NT2/D1 (cell line): ENCODE data around the gene KLF3.

Experiments
- DNase-seq: peaks from one replicate; pipeline ENCODE4 v3.0.0-alpha.2; 2011; ENCODE audit warnings: low read depth, low spot score
- H3K27me3 ChIP-seq: 2 replicates; pipeline ENCODE4 v1.6.0; 2011; ENCODE audit warnings: mild to moderate bottlenecking; ENCODE audit not compliant: insufficient read length, insufficient read depth
- H3K36me3 ChIP-seq: 2 replicates; pipeline ENCODE4 v1.6.1; 2011; ENCODE audit warnings: mild to moderate bottlenecking, low read length, mixed read lengths; ENCODE audit not compliant: insufficient read depth, insufficient read length
- H3K4me1 ChIP-seq: 2 replicates; pipeline ENCODE4 v1.5.1; 2011; ENCODE audit not compliant: insufficient read depth, insufficient read length
- H3K4me3 ChIP-seq: 2 replicates; pipeline ENCODE4 v1.5.1; 2011; ENCODE audit warnings: low read depth; ENCODE audit not compliant: insufficient read length
- H3K9ac ChIP-seq: 2 replicates; pipeline ENCODE4 v1.6.0; 2011; ENCODE audit warnings: low read depth; ENCODE audit not compliant: insufficient read length
- H3K9me3 ChIP-seq: 2 replicates; pipeline ENCODE4 v1.5.1; 2011; ENCODE audit warnings: mild to moderate bottlenecking, low read length; ENCODE audit not compliant: insufficient read depth
- SUZ12 ChIP-seq: IDR thresholded peaks from 2 replicates; pipeline ENCODE4 v1.6.1; 2011; ENCODE audit not compliant: insufficient read length, insufficient read depth; ENCODE audit errors: extremely low read depth
- YY1 ChIP-seq: IDR thresholded peaks from 2 replicates; pipeline ENCODE4 v1.6.1; 2011; ENCODE audit not compliant: insufficient read length, insufficient read depth
- ZNF274 ChIP-seq: IDR thresholded peaks from 2 replicates; pipeline ENCODE4 v1.6.1; 2011; ENCODE audit warnings: mild to moderate bottlenecking, low read depth, low read length

Gene KLF3

GRCh38 chr4:38674258-38675144, 10.5 kb downstream of the KLF3 start:
- Histone ChIP-seq H3K27me3 (no peaks in the 10 kb centered on the region), H3K4me1 (peaks cover 7% of the 10 kb centered on the region), H3K9ac (no peak overlapping the region), H3K4me3 (no peak overlapping the region), H3K36me3 (peaks cover 3% of the 10 kb centered on the region), H3K9me3 (no peaks in the 10 kb centered on the region)
- DNase-seq, result no peak
- TF ChIP-seq SUZ12 (no peak), YY1 (no peak), ZNF274 (no peak)

- Histone ChIP-seq H3K4me3 (no peak overlapping the region), H3K9ac (no peak overlapping the region), H3K27me3 (no peaks in the 10 kb centered on the region), H3K36me3 (peaks cover 6% of the 10 kb centered on the region), H3K4me1 (peaks cover 7% of the 10 kb centered on the region), H3K9me3 (no peaks in the 10 kb centered on the region)
- TF ChIP-seq YY1 (no peak), SUZ12 (no peak), ZNF274 (no peak)
- no peak for DNase-seq
These were observed 11.4 kb downstream of the KLF3 start for GRCh38 chr4:38675146-38676121.

DNA sequence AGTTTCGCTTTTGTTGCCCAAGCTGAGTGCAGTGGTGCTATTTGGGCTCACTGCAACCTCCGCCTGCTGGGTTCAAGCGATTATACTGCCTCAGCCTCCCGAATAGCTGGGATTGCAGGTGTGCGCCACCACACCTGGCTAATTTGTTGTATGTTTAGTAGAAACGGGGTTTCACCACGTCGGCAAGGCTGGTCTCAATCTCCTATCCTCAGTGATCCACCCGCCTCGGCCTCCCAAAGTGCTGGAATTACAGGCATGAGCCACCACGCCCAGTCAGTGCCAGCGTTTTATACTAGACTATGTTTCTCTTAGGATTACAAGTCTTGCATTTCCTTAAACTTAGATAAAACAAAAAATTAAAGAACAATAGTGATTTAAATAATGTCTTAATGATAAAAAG, 13.0 kb downstream of the KLF3 start:
- H3K9ac ChIP-seq, result no peak overlapping the region
- H3K36me3 ChIP-seq, result peaks cover 17% of the 10 kb centered on the region
- no peaks in the 10 kb centered on the region for H3K27me3 ChIP-seq
- H3K9me3 ChIP-seq, result no peaks in the 10 kb centered on the region
- DNase-seq, result no peak
- TF ChIP-seq ZNF274, result no peak
- TF ChIP-seq YY1, result no peak
- TF ChIP-seq SUZ12, result no peak
- no peak overlapping the region for H3K4me3 ChIP-seq
- peaks cover 7% of the 10 kb centered on the region for H3K4me1 ChIP-seq

- Histone ChIP-seq H3K9me3 (no peaks in the 10 kb centered on the region), H3K4me3 (no peak overlapping the region), H3K9ac (no peak overlapping the region), H3K4me1 (peaks cover 7% of the 10 kb centered on the region), H3K27me3 (no peaks in the 10 kb centered on the region), H3K36me3 (peaks cover 20% of the 10 kb centered on the region)
- TF ChIP-seq YY1, result no peak
- TF ChIP-seq SUZ12, result no peak
- no peak for TF ChIP-seq ZNF274
- no peak for DNase-seq
These were observed 13.4 kb downstream of the KLF3 start for GRCh38 chr4:38677441-38677840.

DNA sequence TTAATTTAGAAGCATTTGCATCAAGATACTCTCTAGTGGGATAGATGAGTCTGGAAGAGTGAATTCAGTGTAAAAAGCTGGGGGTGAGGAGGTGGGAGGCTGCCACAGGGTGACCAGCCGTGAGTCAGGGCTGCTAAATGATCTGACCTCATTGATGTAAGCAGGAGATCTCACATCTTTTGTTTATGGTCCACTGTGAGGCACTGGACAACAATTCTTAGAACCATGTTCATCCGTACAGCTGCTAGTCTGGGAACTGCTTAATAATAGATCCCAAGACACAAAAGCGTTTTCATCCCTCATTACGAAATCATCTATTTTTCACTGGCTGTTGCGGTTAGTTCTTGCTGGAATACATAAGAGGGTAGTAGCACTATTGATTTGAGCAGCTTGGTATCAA, 14.1 kb downstream of the KLF3 start:
- Histone ChIP-seq H3K4me1 (peaks cover 7% of the 10 kb centered on the region), H3K4me3 (no peak overlapping the region), H3K27me3 (no peaks in the 10 kb centered on the region), H3K9me3 (no peaks in the 10 kb centered on the region), H3K36me3 (peaks cover 23% of the 10 kb centered on the region), H3K9ac (no peak overlapping the region)
- TF ChIP-seq SUZ12, result no peak
- TF ChIP-seq ZNF274, result no peak
- no peak for TF ChIP-seq YY1
- DNase-seq, result no peak

DNA sequence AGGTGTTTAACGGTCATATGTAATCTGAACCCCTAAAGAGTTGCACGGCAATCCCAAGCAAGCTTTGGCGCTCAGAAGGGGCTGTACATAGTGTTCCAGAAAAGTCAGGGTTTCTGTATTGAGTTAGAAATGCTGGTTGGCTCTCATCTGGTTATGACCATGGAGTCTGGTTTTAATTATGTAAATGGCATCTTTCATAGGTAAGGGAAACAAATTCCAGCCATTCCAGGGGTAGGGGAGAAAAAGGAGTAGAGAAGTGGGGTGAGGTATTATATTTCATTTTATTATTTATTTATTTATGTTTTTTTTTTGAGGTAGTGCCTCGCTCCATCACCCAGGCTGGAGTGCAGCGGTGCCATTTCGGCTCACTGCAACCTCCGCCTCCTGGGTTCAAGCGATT, 15.9 kb downstream of the KLF3 start:
- H3K9ac ChIP-seq, result no peak overlapping the region
- peaks cover 29% of the 10 kb centered on the region for H3K36me3 ChIP-seq
- H3K4me3 ChIP-seq, result no peak overlapping the region
- no peaks in the 10 kb centered on the region for H3K9me3 ChIP-seq
- TF ChIP-seq ZNF274, result no peak
- no peak for TF ChIP-seq YY1
- TF ChIP-seq SUZ12, result no peak
- DNase-seq, result no peak
- no peaks in the 10 kb centered on the region for H3K4me1 ChIP-seq
- no peaks in the 10 kb centered on the region for H3K27me3 ChIP-seq

DNA sequence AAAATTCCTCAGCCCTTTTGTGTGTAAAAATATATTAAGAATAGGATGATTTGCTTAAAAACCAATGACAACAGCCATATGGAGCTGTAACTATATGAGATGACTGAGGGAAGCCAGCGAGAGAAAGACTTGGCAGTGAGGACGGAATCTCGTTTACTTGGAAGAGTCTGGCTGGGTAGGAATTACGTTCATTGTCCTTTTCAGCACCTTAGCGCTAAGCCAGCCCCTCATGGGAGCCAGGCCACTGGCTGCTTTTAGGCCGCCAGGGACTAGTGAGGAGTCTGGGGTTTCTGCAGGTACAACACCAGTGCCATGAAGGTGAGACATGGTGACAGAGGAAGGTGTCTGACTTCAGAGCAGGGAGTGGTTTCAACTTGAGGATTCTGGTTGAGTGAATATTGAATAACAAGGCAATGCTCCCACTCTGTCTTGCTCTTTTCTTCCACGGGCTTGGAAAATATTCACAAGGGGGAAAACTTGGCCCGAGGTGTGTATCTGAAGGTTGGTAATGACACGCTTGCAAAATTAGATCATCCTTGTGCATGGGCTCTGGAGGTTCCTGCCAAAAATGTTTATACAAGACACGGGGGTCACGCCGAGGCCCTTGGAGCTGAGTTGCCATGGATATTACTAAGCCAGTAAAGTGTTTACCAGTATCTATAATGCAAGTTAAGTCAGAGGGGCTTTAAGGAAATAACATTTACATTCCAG, 17.4 kb downstream of the KLF3 start:
- H3K4me1 ChIP-seq, result no peaks in the 10 kb centered on the region
- DNase-seq, result no peak
- no peak overlapping the region for H3K9ac ChIP-seq
- TF ChIP-seq ZNF274 (no peak), SUZ12 (no peak)
- H3K9me3 ChIP-seq, result no peaks in the 10 kb centered on the region
- no peak overlapping the region for H3K4me3 ChIP-seq
- H3K36me3 ChIP-seq, result peaks cover 33% of the 10 kb centered on the region
- no peaks in the 10 kb centered on the region for H3K27me3 ChIP-seq
